ENCODE results near the gene MB.
A peak's percentile ranks its signal among the peaks of the same experiment; 100 is the strongest.
"Not testable (repeated sequence)": the region's sequence is repeated elsewhere in the genome, so short reads cannot be mapped to it uniquely, and the experiment has no call there.

The MB gene

DNA sequence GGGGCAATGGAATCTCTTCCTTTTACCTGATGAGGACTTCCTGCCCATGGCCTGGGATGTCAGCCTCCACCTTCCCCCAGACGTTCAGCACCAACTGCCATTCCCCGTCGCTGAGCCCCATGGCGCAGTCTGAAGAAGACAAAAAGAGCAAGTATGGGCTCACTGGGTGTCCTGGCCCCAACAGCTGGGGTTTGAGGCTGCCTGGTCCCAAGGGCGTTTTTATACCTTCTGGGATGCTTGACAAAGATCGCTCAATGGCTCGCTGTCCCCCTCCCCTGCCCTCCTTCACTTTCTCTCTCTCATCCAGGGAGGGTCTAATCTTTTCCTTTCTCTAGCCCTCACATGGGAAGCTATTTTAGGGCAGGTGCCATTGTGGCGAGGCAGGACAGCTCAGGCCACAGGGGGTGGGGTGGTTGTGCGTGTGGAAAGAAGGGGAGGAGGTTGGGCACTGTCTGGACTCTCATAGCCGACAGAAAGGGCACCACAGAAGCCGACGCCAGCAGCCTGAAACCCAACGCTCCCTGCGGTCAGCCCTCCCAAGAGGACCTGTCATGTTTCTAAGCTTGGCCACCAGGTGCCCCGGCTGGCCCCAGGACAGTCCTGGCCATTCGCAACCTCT lies at the start of gene MB:
Gene MB (minus strand): TSS at position 193 of the 619 bp plus-strand sequence. CDS start 72 bp downstream, at position 121.
- DNase-seq: no peak

GRCh38 chr22:35666699-35667098 lies 49.6 kb upstream of the MB start:
- not testable (repeated sequence) for DNase-seq

- no peak for DNase-seq
Measured at GRCh38 chr22:35664955-35665587, 47.9 kb upstream of the MB start.

DNA sequence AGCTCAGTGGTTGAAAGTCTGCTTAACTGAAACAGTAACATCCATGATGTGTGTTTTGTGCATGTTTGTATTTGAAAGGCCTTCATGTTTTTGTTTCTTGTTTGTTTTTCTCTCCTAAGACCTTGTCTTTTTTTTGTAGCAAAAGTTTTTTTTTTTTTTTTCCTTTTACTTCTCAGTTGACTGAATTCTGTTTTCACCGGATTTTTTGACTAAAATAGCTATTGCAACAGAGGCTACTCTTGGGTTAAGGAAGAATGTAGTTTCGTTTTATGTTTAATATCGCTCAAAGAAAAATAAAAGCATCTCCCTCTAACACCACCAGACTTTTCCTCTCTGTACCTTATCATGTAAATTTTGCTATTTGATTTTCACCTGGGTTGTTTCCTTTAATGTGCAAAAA lies 46.2 kb upstream of the MB start:
- no peak for DNase-seq

DNA sequence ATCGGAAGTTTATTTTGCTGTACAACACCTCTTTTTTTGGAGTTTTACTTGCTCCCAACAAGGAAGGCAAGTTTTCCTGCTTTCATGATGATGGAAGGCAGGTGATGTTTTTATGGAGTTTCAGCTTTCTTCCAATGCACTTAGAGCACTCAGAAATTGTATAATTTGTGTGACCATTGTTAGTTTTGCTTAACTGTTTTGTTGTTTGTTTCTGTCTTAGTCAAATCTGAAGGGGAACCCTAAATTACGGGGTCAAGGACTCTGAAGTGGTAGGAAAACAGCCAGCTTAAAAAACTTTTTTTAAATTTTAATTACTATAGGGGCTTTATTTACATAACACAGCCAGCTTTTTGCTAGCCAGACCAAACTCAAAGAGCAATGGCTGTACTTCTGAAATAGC lies 45.8 kb upstream of the MB start:
- no peak for DNase-seq

DNA sequence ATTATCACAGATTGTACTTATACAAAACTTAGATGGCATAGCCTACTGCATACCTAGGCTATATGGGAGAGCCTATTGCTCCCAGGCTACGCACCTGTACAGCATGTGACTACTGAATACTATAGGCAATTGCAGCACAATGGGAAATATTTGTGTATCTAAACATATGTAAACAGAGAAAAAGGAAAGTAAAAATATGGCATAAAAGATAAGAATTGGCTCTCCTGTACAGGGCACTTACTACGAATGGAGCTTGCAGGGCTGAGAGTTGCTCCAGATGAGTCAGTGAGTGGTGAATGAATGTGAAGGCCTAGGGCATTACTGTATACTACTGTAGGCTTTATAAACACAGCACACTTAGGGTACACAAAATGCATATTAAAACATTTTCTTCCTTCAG lies 44.3 kb upstream of the MB start:
- DNase-seq: no peak

DNA sequence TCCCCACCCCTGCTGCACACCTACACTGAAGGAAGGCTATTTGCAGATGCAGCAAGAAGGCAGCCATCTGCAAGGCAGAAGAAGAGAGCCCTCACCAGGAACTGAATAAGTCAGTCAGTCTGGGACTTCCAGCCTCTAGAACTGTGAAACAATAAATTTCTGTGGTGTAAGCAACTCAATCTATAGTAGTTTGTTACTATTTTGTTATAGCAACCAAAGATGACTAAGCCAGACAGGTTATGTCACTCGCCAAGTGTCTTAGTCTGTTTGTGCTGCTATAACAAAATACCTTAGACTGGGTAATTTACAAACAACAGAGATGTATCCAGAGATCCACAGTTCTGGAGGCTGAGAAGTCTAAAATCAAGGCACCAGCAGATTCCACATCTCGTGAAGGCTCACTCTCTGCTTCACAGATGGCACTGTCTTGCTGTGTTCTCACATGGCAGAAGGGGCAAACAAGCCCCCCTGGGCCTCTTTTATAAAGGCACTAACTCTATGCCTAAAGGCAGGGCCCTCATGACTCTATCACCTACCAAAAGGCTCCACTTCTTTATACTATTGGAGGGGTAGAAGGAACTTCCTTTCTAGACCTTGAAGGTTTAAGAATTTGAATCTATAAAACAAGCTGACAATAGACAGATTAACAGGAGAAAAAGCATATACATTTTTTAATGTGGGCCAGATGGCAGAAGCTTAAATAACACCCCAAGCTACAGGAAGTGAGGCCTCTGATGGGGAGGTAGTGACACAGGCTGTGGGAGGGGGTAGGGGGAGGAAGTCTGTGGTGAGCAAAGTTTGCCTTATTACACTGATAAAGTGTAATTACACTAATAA lies 43.4 kb upstream of the MB start:
- no peak for DNase-seq

DNA sequence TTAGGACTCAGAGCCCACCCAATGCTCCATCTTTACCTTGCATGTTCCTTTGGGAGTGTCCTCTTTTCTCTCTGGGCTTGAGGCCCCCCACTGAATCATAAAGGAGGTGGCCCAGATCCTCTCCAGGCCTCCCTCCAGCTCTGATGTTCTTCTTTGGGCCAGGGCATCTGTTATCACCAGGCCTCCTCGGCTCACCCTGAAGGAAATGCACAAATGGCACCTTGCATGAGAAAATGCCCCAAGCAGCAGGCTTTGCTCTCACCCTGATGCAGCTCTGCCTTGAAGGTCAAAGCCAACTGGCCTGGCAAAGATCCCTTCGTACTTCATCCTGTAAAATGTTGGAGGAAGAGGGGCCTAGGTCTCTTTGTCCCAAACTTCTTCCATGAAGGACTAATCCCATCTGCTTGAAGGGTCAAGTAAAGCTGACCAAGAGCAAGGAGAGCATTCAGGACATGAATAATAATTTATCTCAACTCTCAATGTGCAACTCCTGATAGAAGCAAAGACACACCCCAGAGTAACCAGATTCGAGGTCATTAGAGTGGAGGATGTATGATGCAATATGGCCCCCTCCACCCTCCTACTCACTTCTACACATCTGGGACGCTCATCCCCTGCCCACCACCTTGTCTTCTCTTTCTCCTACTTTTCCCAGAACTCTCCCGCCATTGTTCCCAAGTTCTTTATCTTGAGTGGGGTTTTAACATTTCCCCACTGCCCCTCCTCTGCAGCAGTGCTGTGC lies 40.6 kb upstream of the MB start:
- no peak for DNase-seq

DNA sequence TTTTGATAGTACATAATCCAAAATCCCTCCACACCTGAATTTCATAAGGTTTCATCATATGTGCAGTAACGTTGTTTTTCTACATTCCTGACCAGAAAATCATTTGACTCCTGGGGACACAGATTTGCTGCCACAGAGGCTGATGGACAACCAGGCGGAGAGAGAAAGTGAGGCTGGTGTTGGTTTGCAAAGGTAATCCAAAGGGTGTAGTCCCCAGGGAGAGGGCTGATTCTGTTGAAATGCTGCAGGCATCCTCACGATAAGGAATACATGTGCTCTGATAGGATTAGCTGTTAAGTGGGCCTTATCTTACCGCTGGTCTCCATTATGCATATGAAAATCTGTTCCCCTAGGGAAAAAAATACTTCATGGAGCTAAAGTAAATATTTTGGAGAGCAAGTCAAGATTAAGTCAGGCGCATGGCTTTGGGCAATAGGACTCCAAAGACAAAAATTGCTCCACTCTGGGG lies 39.2 kb upstream of the MB start:
- no peak for DNase-seq

- no peak for DNase-seq
Measured at GRCh38 chr22:35653824-35654223, 36.7 kb upstream of the MB start.

- DNase-seq: no peak
Measured at GRCh38 chr22:35651085-35651484, 34.0 kb upstream of the MB start.

DNA sequence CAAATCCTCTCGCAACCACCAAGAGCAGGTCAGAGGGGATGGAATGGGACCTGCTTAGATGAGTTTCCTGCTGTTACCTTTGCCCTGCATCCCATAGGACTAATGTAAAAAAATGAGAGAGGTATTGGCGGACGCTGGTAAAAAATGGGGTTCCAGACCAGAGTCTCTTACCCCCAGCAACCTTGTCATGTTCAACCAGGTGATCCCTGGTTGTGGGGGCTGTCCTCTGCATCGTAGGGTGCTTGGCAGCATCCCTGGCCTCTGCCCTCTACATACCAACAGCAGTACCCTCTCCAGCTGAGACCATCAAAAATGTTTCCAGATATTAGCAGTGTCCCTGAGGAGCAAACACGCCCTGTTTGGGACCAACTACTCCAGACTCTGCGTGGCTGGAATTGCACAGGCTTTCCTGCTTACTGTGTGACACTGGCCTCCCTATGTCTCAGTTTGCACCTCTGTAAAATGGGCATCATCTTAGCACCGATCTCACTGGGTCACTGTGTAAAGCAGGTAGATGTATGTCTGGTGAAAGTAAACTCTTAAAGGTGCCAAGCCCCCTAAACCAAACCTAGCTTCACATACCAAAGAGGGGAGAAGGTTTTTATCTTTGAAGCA lies 32.6 kb upstream of the MB start:
- no peak for DNase-seq

- no peak for DNase-seq
Measured at GRCh38 chr22:35649026-35649553, 32.0 kb upstream of the MB start.

GRCh38 chr22:35648066-35649025 lies 31.2 kb upstream of the MB start, which contains the start of gene APOL6:
APOL6 (plus strand) TSS chr22:35648446; CDS start chr22:35656426, 7,980 bp downstream.
- DNase-seq: peak in 11 of 14 donors; percentile 23 to 73 (median 44)

DNA sequence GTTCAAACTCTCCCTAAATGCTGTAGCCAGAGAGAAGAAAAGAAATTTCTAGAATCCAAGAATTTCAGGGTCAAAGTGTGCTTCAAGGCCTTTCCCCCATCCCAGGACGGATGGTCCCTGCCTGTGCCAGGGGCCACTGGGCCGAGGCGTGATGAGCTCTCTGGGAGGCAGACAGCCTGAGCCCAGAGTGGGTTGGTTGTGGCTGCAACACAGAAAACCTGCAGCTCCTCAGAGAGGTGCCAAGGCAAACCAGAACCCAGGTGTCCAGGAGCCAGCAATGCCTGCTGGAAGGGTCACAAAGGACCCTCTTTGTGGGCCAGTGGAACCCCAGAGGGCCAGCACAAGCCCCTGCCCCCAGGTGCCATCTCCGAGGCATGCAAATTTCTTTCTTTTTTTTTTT lies 28.5 kb upstream of the MB start:
- no peak for DNase-seq

GRCh38 chr22:35643991-35644390 lies 26.9 kb upstream of the MB start:
- no peak for DNase-seq

DNA sequence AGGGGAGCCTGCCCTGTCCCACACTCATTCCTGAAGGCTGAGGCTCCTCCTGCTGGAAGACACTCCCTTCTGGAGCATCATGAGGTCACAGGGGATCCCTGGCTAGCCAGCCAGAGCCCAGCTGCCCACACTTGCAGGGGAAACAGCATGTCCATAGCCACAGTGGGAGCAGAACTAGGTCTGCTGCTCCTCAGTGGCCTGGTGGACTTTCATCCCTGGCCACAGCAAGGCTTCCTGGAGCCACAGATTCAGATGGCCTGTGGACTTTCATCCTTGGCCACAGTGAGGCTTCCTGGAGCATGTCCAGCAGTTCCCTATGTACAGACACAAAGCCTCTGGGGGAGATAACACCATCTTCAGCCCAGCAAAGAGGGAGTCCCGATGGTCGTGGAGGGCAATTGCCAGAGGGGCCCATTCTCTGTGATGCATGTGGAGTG lies 25.2 kb upstream of the MB start:
- DNase-seq: no peak

DNA sequence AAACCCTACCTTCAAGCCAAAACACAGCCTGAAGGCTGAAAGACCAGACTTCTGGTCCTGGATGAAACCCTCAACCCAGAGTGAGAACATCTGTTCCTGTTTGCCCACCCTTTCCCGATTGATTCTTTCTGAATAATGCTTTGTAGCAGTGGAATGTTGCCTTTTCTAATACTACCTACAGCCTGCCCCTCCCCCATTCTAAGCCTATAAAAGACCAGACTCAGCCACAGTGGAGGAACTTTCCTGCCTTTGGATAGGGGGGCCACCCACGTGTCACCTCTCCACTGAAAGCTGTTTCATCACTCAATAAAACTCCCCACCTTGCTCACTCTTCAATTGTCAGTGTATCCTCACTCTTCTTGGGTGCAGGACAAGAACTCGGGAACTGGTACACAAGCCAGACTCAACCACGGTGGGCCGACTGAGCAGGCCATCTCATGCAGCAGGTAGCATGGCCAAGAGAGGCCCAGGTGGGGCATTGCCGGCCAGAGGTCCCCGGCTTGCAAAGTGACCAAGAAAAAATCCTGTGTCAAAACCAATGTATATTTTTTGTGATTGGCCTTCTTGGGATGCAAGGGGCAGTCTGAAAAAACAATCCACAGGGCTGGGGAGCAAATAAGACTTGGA lies 24.5 kb upstream of the MB start:
- no peak for DNase-seq

- DNase-seq: peak in 10 of 14 donors; percentile 10 to 71 (median 30)
Measured at GRCh38 chr22:35638410-35638809, 21.3 kb upstream of the MB start.

- no peak for DNase-seq
Measured at GRCh38 chr22:35638001-35638400, 20.9 kb upstream of the MB start.

Data from C1 segment of cervical spinal cord (tissue), 14 donors.